Measurements from ENCODE around the gene ACBD4.
"Not testable (repeated sequence)": the region's sequence is repeated elsewhere in the genome, so short reads cannot be mapped to it uniquely, and the experiment has no call there.

Gene ACBD4

GRCh38 chr17:45123076-45123770, 12.3 kb upstream of the ACBD4 start:
- H3K4me1 ChIP-seq (ENCODE audit: insufficient read depth, low read length), result no peaks in the 10 kb centered on the region

DNA sequence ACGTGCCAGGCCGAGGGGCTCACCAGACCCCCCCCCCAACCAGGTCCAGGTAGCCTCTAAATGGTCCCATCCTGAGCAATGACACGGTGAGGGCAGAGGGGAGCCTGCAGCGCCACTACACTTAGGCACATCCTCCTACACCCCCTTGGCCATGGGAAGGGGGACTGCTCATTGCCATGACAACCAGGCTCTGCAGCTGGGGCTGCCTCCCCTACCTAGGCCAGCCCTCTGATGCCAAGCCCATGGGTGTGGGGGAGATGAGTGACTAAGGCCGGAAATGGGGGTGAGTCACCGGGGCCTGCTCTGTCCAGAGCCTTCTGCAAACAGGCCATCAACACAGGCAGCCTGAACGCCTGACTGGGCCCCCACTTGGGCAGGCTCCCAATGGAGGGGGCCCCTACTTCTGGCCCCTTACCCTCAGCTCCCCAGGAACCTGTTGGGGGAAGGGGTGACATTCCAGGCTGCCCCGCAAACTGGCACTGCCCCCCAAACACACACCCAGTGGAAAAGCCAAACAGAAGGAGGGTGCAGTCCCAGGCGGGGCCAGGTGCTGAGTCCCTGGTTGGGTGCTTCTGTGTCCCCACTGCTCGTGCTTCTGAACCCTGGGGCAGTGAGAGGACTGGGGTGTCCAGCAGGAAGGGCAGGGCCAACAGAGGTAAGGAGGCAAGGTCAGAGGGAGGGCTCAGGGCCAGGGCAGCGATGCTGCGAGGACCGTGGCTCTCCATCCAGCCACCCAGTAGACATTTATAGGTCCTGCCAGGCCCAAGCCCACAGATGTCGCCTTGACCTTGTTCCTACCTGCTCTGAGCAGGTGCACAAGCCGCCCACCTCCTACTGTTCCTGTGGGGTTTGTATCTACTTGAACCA, 11.3 kb upstream of the ACBD4 start:
- Histone ChIP-seq H3K4me1 (ENCODE audit: insufficient read depth, low read length) (no peaks in the 10 kb centered on the region), H3K27me3 (ENCODE audit: insufficient read depth, low read length) (no peaks in the 10 kb centered on the region), H3K9ac (ENCODE audit: low read depth, low read length) (no peak overlapping the region), H3K9me3 (ENCODE audit: insufficient read depth, low read depth, low read length) (no peaks in the 10 kb centered on the region), H3K27ac (ENCODE audit: low read depth, low read length) (peak overlapping the region; percentile 37), H3K4me3 (ENCODE audit: low read length) (no peak overlapping the region), H3K36me3 (ENCODE audit: insufficient read depth, low read length) (no peaks in the 10 kb centered on the region)
- 78% methylated on average over 15 of the region's 15 CpGs for WGBS

More at GRCh38 chr17:45123076-45123770, 12.3 kb upstream of the ACBD4 start:
- Histone ChIP-seq H3K27ac (ENCODE audit: low read depth, low read length) (no peak overlapping the region), H3K36me3 (ENCODE audit: insufficient read depth, low read length) (no peaks in the 10 kb centered on the region), H3K9ac (ENCODE audit: low read depth, low read length) (no peak overlapping the region), H3K9me3 (ENCODE audit: insufficient read depth, low read depth, low read length) (no peaks in the 10 kb centered on the region), H3K27me3 (ENCODE audit: insufficient read depth, low read length) (no peaks in the 10 kb centered on the region), H3K4me3 (ENCODE audit: low read length) (no peak overlapping the region)
- WGBS, result 92% methylated on average over 6 of the region's 6 CpGs

DNA sequence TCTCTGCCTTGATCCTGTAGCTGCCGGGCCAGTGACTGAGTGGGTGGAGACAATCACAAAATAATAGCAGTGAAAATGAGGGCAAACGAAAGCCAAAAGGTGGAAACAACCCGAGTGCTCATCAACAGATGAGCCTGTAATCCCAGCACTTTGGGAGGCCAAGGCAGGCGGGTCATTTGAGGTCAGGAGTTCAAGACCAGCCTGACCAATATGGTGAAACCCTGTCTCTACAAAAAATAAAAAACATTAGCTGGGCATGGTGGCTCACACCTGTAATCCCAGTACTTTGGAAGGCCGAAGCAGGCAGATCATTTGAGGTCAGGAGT, 10.7 kb upstream of the ACBD4 start:
- not testable (repeated sequence) for H3K4me1 ChIP-seq (ENCODE audit: insufficient read depth, low read length); H3K4me3 ChIP-seq (ENCODE audit: low read length); H3K36me3 ChIP-seq (ENCODE audit: insufficient read depth, low read length); H3K9ac ChIP-seq (ENCODE audit: low read depth, low read length); H3K27me3 ChIP-seq (ENCODE audit: insufficient read depth, low read length); H3K9me3 ChIP-seq (ENCODE audit: insufficient read depth, low read depth, low read length)
- peak overlapping the region; percentile 37; the same call in 1 of the 2 replicates for H3K27ac ChIP-seq (ENCODE audit: low read depth, low read length)
- WGBS, result 82% methylated on average over 5 of the region's 5 CpGs

- Histone ChIP-seq H3K36me3 (ENCODE audit: insufficient read depth, low read length) (no peaks in the 10 kb centered on the region), H3K4me1 (ENCODE audit: insufficient read depth, low read length) (peaks cover 3% of the 10 kb centered on the region; the same call in 1 of the 2 replicates)
- 96% methylated on average over 6 of the region's 8 CpGs for WGBS
Observed at GRCh38 chr17:45125509-45125908, 10.0 kb upstream of the ACBD4 start.

GRCh38 chr17:45127207-45127547, 8.3 kb upstream of the ACBD4 start:
- Histone ChIP-seq H3K27ac (ENCODE audit: low read depth, low read length) (no peak overlapping the region), H3K36me3 (ENCODE audit: insufficient read depth, low read length) (no peaks in the 10 kb centered on the region), H3K9me3 (ENCODE audit: insufficient read depth, low read depth, low read length) (no peaks in the 10 kb centered on the region), H3K9ac (ENCODE audit: low read depth, low read length) (no peak overlapping the region), H3K4me3 (ENCODE audit: low read length) (no peak overlapping the region), H3K27me3 (ENCODE audit: insufficient read depth, low read length) (no peaks in the 10 kb centered on the region), H3K4me1 (ENCODE audit: insufficient read depth, low read length) (peaks cover 3% of the 10 kb centered on the region; the same call in 1 of the 2 replicates)
- WGBS, result 92% methylated on average over 8 of the region's 8 CpGs

More at GRCh38 chr17:45125509-45125908, 10.0 kb upstream of the ACBD4 start:
- H3K27me3 ChIP-seq (ENCODE audit: insufficient read depth, low read length), result no peaks in the 10 kb centered on the region
- no peak overlapping the region for H3K27ac ChIP-seq (ENCODE audit: low read depth, low read length)
- H3K9me3 ChIP-seq (ENCODE audit: insufficient read depth, low read depth, low read length), result no peaks in the 10 kb centered on the region
- no peak overlapping the region for H3K4me3 ChIP-seq (ENCODE audit: low read length)
- no peak overlapping the region for H3K9ac ChIP-seq (ENCODE audit: low read depth, low read length)

- Histone ChIP-seq H3K4me1 (ENCODE audit: insufficient read depth, low read length) (peaks cover 3% of the 10 kb centered on the region; the same call in 1 of the 2 replicates), H3K9ac (ENCODE audit: low read depth, low read length) (peak overlapping the region; percentile 38; the same call in 1 of the 2 replicates), H3K4me3 (ENCODE audit: low read length) (no peak overlapping the region), H3K27me3 (ENCODE audit: insufficient read depth, low read length) (no peaks in the 10 kb centered on the region), H3K9me3 (ENCODE audit: insufficient read depth, low read depth, low read length) (no peaks in the 10 kb centered on the region), H3K36me3 (ENCODE audit: insufficient read depth, low read length) (no peaks in the 10 kb centered on the region), H3K27ac (ENCODE audit: low read depth, low read length) (peak overlapping the region; percentile 13)
- WGBS, result 67% methylated on average over 20 of the region's 20 CpGs
Observed at GRCh38 chr17:45127548-45128300, 7.8 kb upstream of the ACBD4 start.

GRCh38 chr17:45128331-45128730, 7.2 kb upstream of the ACBD4 start:
- Histone ChIP-seq H3K9me3 (ENCODE audit: insufficient read depth, low read depth, low read length) (no peaks in the 10 kb centered on the region), H3K4me3 (ENCODE audit: low read length) (no peak overlapping the region), H3K27me3 (ENCODE audit: insufficient read depth, low read length) (no peaks in the 10 kb centered on the region), H3K27ac (ENCODE audit: low read depth, low read length) (peak overlapping the region; percentile 13), H3K36me3 (ENCODE audit: insufficient read depth, low read length) (no peaks in the 10 kb centered on the region), H3K4me1 (ENCODE audit: insufficient read depth, low read length) (peaks cover 3% of the 10 kb centered on the region; the same call in 1 of the 2 replicates), H3K9ac (ENCODE audit: low read depth, low read length) (peak overlapping the region; percentile 38; the same call in 1 of the 2 replicates)
- WGBS, result 94% methylated on average over 5 of the region's 5 CpGs

DNA sequence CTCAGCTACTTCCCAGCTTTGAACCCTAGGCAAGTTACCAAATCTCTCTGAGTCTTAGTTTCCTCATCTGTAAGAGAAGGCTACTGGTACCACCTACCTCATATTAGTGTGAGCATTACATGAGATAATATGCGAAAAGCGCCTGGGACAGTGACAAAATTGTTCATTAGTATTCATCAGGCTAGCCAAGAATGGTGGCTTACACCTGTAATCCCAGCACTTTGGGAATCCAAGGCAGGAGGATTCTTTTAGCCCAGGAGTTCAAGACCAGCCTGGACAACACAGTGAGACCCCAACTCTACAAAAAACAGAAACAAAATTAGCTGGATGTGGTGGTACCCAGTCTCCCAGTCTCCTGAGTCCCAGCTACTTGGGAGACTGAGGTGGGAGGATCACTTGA, 6.5 kb upstream of the ACBD4 start:
- no peak overlapping the region for H3K9ac ChIP-seq (ENCODE audit: low read depth, low read length)
- H3K9me3 ChIP-seq (ENCODE audit: insufficient read depth, low read depth, low read length), result no peaks in the 10 kb centered on the region
- H3K4me1 ChIP-seq (ENCODE audit: insufficient read depth, low read length), result peaks cover 3% of the 10 kb centered on the region; the same call in 1 of the 2 replicates
- no peak overlapping the region for H3K4me3 ChIP-seq (ENCODE audit: low read length)
- H3K27ac ChIP-seq (ENCODE audit: low read depth, low read length), result no peak overlapping the region
- H3K27me3 ChIP-seq (ENCODE audit: insufficient read depth, low read length), result no peaks in the 10 kb centered on the region
- 99% methylated on average over 2 of the region's 2 CpGs for WGBS
- no peaks in the 10 kb centered on the region for H3K36me3 ChIP-seq (ENCODE audit: insufficient read depth, low read length)

DNA sequence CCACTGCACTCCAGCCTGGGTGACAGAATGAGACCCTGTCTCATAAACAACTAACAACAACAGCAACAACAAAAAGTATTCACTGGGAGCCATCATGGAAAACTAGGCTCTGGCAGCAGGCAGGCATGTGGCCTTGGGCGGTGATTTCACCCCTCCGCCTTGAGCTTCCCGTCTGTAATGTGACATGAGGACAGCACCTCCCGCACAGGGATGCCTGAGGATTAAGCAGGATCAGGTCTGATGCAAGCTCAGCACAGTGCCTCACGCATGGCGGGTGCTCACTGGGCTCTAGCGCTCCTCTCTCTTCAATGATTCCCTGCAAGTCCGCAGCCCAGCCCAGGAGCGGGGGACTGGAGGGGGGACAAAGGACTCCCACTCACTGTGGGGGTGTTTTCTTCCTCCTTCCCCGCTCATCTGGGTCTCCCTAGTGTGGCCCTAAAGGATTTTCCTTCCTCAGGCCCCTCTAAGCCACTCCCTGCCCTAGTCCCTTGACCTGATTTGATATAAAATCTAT, 6.0 kb upstream of the ACBD4 start:
- Histone ChIP-seq H3K4me1 (ENCODE audit: insufficient read depth, low read length) (peaks cover 3% of the 10 kb centered on the region; the same call in 1 of the 2 replicates), H3K36me3 (ENCODE audit: insufficient read depth, low read length) (no peaks in the 10 kb centered on the region), H3K9me3 (ENCODE audit: insufficient read depth, low read depth, low read length) (no peaks in the 10 kb centered on the region), H3K4me3 (ENCODE audit: low read length) (no peak overlapping the region), H3K27me3 (ENCODE audit: insufficient read depth, low read length) (no peaks in the 10 kb centered on the region), H3K27ac (ENCODE audit: low read depth, low read length) (no peak overlapping the region; the same call in 1 of the 2 replicates), H3K9ac (ENCODE audit: low read depth, low read length) (no peak overlapping the region)
- WGBS, result 76% methylated on average over 9 of the region's 10 CpGs

DNA sequence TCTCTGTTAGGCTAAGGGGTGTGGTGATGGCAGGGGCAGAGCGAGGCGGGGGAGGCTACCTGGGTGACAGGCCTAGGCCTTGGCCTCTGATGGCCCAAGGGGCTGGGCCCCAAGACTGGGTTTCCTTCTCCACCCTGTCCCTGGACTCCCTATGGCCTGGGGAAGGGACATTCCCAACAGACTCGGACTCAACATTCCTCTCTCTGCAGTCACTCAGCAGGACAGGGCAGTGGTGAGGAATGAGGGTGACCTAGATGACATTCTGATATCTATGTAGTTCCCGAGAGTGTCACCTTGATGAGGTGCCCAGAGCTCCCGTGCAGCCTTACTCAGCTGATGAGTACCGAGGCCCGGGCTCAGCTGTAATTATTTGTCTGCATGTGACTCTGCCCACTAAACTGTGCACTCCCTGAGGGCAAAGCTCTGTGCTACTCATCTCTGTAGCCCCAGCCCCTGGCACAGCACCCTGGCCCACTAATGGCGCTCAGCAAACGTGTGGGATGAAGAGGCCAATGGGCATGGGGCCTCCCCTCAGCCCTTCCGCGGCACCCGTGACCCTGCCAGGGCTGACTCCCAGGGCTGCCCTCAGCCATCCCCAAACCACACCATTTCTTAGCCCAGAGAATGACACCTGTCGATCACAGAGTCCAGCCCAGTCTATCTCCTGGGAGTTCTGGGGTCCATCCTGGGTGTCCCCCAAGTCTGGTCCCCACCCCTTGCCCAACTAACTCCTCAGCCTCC, 5.4 kb upstream of the ACBD4 start:
- Histone ChIP-seq H3K4me1 (ENCODE audit: insufficient read depth, low read length) (peaks cover 3% of the 10 kb centered on the region; the same call in 1 of the 2 replicates), H3K9me3 (ENCODE audit: insufficient read depth, low read depth, low read length) (no peaks in the 10 kb centered on the region), H3K36me3 (ENCODE audit: insufficient read depth, low read length) (no peaks in the 10 kb centered on the region), H3K9ac (ENCODE audit: low read depth, low read length) (no peak overlapping the region), H3K27me3 (ENCODE audit: insufficient read depth, low read length) (no peaks in the 10 kb centered on the region), H3K4me3 (ENCODE audit: low read length) (no peak overlapping the region), H3K27ac (ENCODE audit: low read depth, low read length) (no peak overlapping the region; the same call in 1 of the 2 replicates)
- 85% methylated on average over 12 of the region's 13 CpGs for WGBS
